RPMI7951 (cell line): ENCODE measurements around the gene KIAA0513. TPM values are rescaled to one million over a fixed set of nuclear protein-coding genes. Genes with fewer than 3 reads are reported as not detected.
A peak's percentile ranks its signal among the peaks of the same experiment; 100 is the strongest.
"Not testable (repeated sequence)": the region's sequence is repeated elsewhere in the genome, so short reads cannot be mapped to it uniquely, and the experiment has no call there.

ENCODE experiments used
- DNase-seq: peaks from one replicate; pipeline ENCODE4 v3.0.0-alpha.2; 2012; ENCODE audit warnings: low read depth
- total RNA-seq: library from RNA; depleted of rRNA; stranded (reverse); fragments of >200 nt; shearing (Covaris generic); gene quantifications from 2 replicates; pipeline ENCODE4 v1.2.3, GENCODE V29; 2014

KIAA0513 gene
- total RNA-seq, 1 experiment from 2014 or later: 2.6 TPM

DNA sequence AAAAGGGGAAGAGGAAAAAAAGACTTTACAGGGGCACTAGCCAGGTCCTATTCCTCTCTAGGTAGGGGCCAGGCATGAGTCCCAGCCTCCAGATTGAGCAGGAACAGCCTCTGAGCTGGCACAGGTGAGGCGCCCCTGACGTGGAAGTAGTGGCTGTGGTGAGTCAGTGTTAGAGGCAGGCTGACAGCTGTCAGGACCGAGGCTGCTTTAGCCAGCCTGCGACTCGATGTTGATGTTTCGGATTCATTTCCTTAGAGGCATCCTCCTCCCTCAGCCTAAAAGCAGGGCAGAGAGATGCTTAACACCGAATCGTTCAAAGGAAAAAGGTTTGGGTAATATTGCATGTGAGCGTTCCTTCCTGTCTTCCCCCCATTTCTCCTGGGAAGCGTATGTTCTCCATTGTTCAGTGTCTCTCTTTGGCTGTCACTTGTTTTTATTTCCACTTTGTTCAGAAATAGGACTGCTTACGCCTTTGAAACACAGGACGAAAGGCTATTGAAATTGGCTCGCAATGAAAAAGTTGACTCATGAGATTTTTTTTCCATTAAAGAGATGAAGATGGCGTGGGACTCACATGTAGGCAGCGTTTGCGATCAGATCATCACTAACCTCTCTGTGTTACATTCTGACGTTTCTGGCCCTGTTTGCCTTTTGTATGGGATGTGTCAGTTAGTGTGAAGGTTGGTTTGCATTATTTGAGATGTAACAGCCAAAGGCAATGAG, 1.3 kb downstream of the KIAA0513 start:
- DNase-seq: peak; percentile 44

DNA sequence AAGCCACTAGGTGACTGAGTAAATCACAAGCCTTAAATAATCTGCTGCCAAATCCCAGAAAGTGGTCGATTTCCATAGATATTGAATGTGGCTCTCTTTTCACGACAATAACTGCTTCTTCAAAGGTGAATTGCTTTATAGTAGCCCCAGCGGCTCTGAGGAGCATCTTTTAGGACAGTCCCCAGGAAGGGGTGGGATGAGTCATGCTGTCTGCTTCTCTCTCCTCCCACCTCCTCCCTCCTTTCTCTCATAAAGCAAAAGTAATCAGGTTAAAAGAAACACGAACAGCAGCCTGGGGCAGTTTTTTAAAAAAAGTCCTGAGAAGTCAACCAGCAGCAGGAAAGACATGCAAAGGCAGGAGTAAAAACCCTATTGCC, 1.8 kb downstream of the KIAA0513 start:
- DNase-seq: peak; percentile 83

DNA sequence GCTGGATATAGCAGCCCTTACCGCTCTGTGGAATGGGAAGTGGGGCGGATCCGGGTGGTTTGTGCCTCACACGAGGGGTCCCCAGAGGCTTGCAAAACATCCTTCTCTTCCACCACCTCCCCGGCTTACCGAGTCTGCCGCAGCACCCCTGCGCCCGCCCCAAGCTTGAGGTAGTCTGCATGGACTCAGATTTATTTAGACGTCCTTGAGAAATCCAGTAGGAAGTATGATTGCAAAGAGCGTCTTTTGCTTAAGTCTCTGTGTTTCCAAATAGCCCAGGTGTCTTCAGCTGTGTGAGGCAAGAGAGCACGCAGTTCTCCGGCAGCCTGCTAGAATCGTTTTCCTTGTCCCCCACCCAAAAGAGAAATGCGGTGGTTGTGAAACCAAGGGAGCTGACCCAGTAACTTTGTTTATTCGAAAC, 2.4 kb downstream of the KIAA0513 start:
- no peak for DNase-seq

DNA sequence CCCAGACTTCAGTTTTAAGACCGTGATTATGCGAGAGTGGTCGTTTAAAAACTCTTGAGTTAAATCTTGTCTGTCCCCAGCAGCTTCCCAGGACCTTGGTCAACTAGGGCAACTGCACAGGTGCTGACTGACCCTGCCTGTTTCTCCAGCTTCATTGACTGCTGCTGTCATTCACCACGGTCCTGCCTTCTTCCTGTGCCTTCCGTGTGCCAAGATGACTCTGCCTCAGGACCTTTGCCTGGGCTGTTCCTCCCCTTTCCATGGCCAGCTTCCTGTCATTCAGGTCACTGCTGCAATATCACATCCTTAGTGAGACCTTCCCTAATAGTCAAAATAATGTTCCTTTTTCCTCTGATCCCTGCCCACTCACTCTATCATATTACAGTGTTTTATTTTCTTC, 3.9 kb downstream of the KIAA0513 start:
- no peak for DNase-seq

DNA sequence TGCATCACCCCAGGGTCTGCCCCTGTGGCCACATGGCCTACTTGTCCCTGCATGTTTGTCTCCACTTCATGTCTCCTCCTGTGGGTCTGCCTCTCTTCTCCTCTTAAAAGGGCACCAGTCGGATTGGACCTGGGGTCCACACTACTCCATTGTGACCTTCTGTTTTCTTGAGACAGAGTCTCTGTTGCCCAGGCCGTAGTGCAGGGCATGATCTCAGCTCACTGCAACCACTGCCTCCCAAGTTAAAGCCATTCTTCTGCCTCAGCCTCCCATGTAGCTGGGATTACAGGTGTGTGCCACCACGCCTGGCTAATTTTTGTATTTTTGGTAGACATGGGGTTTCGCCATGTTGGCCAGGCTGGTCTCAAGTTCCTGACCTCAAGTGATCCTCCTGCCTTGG, 4.6 kb downstream of the KIAA0513 start:
- not testable (repeated sequence) for DNase-seq

DNA sequence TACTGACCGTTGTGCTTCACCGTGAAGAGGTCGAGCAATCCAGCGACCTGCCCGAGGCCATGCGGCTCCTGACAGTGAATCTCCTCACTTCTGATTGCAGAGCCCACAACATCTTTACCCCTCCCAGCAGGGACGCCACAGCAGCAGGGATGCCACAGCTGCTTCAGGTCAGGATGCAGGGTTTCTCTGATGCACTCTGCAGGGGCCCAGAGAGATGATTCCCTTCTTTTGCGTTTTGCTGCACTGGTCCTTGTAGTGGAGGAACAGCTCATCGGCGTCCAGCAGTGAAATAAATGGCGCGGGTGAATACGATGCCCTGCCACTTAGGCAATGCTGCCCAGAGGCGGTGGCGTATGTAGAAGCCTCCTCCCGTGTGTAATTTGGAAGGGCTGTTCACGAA, 5.6 kb downstream of the KIAA0513 start:
- no peak for DNase-seq

DNA sequence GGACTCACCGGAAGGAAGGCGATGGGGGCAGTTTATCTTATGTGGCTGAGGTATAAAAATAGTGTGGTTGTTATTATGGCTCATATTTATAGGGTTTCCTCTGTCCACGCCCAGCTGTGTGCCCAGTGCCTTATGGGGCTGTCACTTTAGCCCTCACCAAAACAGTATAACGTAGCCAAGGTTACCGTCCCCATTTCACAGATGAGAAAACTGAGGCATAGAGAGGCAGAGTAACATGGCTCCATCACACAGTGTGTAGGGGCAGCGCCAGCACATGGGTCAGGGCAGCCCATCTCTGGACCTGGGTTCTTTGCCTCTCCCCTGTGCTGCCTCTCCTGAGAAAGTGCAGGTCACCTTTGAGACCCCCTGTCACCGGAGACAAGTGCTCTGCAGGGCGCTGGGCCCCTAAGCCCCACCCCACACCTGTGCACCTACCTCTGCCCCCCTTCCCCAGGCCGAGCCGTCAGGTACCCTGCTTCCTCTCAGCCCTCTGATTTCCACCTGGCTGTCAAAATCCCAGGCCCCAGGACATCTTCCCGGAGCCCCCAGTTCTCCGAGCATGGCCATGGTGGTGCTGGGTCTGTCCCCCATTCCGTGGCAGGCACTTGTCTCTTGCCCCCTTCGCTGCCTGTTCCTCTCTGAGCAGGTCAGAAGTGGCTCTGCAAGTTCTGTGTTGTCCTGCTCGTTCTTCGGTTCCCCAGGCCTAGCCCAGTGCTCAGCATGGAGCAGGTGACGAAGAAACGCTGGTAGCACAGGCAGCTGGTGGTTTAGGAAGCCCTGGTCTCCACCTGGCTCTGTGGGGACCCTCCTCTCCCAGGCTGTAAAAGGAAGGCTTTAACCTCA, 7.2 kb downstream of the KIAA0513 start:
- no peak for DNase-seq

DNA sequence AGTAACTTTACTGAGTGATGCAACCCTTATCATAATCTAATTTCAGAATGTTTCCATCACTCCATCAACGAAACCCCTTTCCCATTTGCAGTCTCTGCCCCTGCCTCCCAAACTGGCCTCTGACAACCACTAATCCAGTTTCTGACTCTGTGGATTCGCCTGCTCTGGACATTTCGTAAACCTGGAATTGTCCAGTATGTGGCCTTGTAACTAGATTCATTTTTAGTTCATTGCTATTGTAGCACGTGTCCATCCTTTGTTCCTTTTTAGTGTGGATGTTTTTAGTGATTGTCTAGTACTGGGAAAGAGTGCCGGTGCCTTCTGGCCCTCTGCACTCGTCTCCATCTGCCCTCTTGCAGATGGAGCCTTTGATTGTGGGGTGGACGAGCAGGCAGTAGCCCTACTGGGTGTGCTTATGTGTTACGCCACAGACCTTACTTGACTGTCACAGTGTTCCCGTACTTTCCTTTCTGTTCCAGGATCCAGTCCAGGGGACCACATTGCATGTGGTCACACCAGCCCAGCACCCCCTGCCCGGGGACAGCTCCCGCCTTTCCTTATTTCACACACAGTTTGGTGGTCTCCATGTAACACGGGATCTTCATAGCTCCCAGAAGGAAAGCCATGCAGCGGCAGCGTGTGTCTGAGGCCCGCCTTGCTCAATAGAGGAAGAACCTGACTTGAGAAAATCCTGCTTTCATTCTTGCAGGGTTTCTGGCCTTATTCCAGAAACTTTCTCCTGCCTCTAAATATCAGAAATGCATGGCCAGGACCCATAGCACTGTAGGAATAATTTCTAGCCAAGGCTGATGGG, 8.8 kb downstream of the KIAA0513 start:
- DNase-seq: no peak

DNA sequence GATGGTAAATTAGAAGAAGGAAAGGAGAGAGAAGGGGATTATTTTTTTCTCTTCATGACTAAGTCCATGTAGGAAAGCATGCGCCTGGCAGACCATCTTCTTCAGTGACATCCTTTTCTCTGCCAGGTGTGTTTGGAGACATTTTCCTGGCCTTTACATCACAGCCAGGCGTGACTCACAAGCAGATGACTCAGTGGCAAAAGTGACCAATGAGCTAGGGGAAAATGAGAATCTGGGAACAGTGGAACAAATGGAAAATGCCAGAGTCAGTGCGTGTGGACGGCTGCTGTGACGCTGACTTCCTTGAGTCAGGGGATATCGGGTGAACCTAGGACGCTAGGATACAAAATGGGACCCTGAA, 9.4 kb downstream of the KIAA0513 start:
- DNase-seq: peak; percentile 83

DNA sequence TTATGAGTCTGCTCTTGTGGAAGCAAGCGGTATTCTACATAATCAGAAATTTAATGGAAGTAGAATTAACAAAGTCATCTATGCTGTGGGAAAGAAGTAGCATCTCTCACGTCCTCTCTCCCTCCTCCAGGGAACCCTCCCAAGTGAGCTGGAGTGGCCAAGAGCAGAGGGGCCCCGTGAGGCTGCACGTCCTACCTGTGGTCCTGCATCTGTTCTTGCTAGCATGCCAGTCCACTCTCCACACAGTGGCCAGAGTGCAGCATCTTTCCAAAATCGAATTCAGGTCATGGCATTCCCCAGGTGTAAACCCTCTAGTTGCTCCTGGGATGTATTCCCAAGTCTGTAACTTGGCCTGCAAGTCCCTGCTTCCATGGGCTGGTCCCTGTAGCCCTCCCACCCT, 10.1 kb downstream of the KIAA0513 start:
- no peak for DNase-seq

DNA sequence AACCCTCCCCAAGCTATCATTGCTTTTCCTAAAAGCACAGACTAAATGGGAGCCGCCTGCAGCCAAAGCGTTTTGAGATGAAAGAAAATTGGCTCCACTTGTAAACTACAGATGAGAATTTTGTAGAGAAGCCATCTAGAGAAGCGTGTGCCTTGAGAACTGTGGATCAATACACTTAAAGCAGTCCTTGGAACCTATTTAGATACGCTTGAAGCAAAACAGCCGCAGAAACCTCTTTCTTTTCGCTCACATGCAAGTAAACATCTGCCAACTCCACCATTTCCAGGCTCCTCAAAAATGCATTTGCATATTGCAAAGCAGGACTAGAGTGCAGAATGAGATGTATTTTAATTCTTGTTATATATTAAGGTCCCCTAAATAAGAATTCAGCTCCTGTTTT, 13.1 kb downstream of the KIAA0513 start:
- DNase-seq: no peak

DNA sequence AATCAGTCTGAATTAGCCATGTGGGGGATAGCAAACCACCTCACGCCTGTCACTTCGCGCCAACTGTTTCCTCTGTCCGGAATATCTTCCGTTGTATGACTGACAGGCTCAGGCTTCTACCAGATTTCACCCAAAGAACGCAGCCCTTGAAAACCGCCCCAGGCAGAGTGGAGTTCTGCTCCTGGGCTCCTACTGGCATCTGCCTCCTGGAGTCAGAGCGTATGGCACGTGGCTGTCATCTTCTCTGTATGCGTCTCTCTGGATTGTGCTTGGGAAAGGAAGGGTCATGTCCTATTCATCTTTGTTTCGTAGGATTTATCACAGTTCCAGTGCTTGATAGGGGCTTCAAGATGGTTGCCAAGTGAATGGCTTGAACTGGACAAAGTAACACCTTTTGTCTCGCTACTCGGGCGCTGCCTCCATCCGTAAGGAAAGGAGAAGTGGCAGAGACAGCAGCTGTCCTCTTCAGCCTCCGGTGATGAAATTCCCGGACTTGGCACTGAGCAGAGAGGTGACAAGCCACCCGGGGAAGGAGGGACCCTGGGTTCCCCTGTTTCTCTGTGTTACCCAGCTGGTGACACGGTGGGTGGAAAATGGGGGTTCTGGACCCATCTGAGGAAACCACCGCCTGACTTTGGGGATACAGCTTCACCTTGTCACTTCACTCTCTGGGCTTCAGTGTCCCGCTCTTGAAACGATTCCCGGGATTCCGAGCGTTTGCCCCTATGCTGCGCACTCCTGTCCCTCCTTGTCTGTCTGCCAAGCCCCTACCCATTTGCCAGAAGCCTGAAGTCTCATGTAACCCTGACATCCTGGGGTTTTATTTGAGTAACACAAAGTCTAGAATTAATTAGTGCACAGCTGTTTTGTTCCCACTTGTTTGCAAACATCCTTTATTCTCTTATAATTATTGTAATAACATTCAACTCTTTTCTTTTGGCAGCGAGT, 13.9 kb downstream of the KIAA0513 start:
- DNase-seq: peak; percentile 21

DNA sequence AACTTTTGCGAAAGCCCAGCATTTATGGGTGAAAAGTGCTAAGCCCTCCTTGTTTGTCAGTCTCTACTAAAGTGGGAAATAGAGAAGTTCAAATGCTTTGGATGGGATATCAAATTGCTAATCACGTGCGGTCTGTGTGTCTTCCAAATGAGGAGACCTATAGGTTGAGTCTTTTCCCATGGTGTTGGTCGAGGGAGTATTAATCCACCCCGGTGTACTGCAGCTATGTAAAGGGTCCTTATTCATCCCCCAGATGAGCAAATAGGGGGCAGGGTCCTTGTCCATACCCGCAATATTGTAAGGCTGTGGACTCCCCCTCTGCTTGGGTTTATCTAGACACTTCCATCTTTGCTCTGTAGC, 14.6 kb downstream of the KIAA0513 start:
- no peak for DNase-seq

DNA sequence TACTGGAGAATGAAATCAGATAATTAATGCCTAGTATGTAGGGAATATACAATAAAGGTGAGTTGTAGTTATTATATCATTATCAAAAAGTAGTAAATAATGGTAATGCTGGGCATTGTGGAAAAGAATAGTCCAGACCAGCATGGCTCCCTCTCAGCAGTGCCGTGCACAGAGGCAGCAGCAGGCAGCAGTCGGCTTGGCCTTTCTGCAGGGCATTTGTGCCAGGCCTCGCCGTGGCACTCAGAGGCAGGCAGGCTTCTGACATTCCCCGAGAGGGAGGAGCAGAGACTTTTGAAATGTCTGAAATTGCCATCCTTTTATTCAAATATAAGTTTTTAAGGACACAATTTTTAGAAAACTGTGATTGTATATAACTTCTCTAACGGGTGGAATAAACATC, 15.0 kb downstream of the KIAA0513 start:
- no peak for DNase-seq

DNA sequence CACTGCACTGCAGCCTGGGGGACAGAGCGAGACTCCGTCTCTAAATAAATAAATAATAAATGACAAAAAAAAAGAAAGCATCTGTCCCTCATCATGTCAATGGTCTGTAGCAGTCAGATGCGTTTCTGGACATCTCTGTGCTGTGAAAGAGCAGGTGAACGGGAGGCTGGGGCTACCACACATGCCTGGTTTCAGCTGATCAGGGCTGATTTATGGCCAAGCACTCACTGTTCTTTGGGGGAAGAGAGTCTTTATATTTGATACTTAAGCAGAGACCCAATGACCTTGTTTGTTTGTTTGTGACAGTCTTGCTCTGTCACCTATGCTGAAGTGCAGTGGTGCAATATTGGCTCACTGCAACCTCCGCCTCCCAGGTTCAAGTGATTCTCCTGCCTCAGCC, 17.5 kb downstream of the KIAA0513 start:
- DNase-seq: no peak

DNA sequence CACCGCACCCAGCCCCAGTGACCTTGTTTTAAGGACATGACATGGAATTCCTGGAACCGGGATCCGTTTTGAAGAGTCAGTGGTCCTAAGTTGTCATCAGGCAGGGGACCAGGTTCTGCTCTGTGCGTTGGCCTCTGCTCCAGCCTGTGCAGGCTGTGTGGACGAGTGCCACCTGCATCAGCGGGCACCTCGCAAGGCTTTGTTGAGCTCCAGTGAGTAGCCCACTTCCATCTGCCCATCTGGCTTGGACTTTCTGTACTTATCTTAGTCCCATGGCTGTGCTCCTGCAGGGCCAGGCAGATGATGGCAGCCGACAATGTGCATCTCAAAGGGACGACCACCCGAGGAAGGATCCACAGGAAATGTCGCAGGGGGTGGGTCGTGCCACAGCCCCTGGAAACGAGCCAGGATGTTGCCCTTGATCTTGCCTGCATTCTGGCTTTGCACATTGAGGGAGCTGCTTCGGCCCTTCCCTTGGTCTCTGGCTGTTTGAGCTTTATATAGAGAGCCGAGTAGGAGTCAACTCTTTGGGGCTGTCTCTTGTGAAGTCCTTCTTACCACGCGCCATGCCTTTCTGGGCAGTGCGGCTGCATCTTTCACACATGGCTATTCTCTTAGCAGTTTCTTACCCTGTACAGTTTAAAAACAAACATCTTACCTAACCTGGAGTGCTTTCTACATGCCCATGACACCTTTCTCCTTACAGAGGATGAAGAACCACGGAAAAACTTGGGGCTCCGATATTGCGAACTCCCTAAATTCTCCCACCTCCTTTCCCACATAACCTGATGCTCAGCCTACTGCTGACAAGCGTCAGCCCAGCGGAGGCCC, 18.3 kb downstream of the KIAA0513 start:
- DNase-seq: no peak

DNA sequence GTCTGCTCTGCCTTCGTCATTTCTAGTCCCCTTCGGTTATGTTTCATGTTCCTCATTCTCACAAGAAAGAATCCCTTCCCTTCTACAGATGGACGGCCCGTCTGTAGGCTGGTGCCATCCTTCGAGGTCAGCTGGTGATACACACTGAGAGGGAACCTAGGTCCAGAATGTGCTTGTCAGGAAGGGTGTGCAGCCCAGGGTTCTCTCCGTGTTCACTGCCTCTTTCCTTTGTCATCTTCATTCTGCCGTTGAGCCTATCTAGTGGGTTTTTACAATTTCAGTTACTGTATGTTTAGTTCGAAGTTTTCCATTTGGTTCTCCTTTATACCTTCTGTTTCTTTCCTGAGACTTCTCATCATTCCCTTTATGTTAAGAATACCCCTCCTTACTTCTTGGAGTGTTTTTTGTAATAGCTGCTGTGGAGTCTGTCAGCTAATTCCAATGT, 18.9 kb downstream of the KIAA0513 start:
- DNase-seq: no peak

DNA sequence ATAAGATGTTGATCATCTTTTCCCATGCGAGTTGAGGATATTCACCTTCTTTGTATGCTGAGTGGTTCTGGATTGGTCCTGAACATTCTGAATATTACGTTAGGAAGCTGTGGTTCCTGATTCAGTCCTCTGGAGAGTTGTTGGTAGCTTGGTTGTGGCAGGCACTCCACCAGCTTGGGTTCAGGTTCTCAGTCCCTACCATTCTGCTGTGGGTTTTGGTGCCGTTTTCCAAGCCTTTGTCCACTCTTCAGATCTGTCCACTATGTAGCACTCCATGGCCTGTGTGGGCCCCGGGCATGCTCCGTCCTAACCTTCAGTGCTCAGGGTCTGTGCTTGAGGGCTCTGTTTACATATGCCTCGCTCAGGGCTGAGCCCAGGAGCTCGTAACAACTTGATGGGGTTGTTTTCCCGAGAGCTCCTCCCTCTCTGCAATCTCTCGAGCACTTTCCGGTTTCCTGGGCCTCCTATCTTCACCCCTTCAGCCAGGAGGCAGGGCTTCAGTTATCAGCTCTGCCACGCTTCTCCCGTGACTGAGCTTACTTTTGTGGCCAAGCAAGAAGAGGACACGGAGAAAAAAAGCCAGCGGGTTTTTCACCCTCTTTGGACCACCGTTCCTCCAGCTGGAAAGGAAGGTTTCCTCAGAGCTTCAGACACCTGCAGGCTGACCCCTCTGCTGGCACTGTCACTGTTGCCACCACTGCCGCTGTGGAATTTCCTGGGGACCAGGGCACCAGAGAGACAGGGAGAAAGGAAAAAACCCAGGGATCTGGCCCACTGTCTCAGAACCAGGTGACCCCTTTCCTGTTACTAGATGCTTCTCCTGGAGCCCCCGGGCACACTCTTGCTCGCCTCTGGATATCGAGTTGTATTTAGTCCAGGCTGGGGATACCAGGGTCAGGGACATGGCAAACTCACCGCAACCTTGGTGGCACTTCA, 19.6 kb downstream of the KIAA0513 start:
- DNase-seq: no peak

DNA sequence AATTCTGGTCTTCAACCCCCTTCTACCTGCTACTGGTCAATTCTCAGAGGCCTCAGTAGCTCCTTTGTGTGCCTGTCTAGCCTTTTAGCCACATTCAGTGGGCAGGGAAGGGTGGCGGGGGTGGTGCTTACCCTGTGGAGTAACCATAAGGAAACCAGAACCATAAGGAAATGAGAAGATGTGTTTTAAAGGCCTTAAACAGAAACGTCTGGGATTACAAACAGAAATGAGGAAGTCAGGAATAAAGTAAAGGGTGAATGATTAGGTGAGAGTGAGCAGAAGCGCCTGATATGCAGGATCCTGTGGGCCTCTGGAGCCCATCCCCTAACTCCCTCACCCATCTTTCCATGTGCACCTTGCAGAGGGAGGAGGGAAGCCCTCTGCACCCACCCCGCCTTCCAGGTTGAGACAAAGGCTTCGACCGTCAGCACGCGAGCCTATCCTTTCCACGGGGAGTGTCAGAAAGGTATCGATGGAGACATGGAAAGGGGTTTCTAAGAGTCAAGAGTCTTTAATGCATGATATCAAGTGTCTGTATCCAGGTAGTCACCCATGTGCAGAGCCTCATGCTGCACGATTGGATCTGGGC, 20.4 kb downstream of the KIAA0513 start:
- no peak for DNase-seq
